ENCODE measurements around the gene SLC13A5. TPM values are rescaled to one million over a fixed set of nuclear protein-coding genes. Genes with fewer than 3 reads are reported as not detected.

The SLC13A5 gene
- total and polyA plus RNA-seq, 2 donors = 0.05 to 0.14 TPM

DNA sequence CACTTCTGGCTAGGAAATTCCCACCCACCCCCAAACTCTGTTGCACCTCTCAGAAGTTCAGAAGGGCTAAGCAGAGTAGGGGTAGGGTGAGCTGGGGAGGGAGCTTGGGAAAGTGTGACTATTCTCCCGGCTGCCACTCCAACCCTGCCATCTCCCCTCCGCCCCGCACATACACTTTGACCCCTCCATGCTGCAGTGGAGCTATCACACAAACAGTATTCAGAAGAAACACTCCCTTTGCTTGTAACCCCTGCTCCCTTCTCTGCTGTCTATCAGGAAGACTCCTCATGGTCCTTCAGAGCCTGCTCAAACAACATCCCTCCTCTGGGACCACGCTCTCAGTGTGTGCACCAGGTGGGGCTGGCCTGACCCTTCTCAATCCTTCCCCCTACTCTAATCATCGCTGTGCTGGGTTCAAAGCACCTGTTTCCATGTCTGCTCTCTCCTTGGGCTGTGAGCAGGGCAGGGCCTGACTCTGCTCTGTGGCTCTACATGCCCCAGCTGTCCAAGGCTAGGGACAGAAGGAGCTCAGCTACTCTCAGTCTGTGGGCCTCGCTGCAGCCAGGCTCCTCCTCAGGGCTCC is 8.6 kb downstream of the SLC13A5 start:
- Histone ChIP-seq H3K9me3 (ENCODE audit: control insufficient read depth in 2 of 2, insufficient read depth in 1 of 2, low read length in 1 of 2) (no peaks in the 10 kb centered on the region), H3K27ac (ENCODE audit: low read depth in 1 of 2, low read length in 1 of 2) (no peak overlapping the region), H3K36me3 (ENCODE audit: control insufficient read depth in 2 of 2, insufficient read depth in 2 of 2, low read length in 1 of 2) (no peaks in the 10 kb centered on the region), H3K27me3 (ENCODE audit: control insufficient read depth in 2 of 2, insufficient read depth in 1 of 2, low read length in 1 of 2) (peaks cover 0 to 17% of the 10 kb centered on the region in 2 donors), H3K4me3 (ENCODE audit: low read length in 2 of 2) (no peak overlapping the region), H3K4me1 (ENCODE audit: control insufficient read depth in 2 of 2, insufficient read depth in 2 of 2, low read length in 2 of 2) (no peaks in the 10 kb centered on the region)
- WGBS = 91% methylated on average over 6 of the region's 6 CpGs
- no peak for DNase-seq (ENCODE audit: low read depth in 6 of 9, low spot score in 9 of 9)

DNA sequence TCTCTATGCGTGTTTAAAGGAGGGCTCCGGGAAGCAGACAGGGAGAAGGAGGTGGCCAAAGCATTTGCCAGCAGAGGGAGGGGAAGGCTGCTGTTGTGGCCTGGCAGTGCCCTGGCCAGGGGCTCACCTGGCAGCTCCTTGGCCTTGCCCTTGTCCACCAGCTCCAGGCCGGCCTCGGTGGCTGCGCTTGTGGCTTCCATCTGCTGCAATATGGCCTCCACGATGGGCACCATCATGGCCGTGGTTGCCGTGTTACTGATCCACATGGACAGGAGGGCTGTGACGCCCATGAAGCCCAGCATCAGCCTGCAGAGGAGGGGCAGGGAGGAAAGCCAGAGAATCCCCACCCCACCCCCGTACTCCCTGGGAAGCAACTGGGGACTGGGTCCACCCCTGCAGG is 9.4 kb downstream of the SLC13A5 start:
- H3K36me3 ChIP-seq (ENCODE audit: control insufficient read depth in 2 of 2, insufficient read depth in 2 of 2, low read length in 1 of 2) = no peaks in the 10 kb centered on the region
- peaks cover 0 to 17% of the 10 kb centered on the region in 2 donors for H3K27me3 ChIP-seq (ENCODE audit: control insufficient read depth in 2 of 2, insufficient read depth in 1 of 2, low read length in 1 of 2)
- no peaks in the 10 kb centered on the region for H3K9me3 ChIP-seq (ENCODE audit: control insufficient read depth in 2 of 2, insufficient read depth in 1 of 2, low read length in 1 of 2)
- no peak for DNase-seq (ENCODE audit: low read depth in 6 of 9, low spot score in 9 of 9)
- WGBS = 95% methylated on average over 10 of the region's 10 CpGs
- no peaks in the 10 kb centered on the region for H3K4me1 ChIP-seq (ENCODE audit: control insufficient read depth in 2 of 2, insufficient read depth in 2 of 2, low read length in 2 of 2)
- no peak overlapping the region for H3K27ac ChIP-seq (ENCODE audit: low read depth in 1 of 2, low read length in 1 of 2)
- H3K4me3 ChIP-seq (ENCODE audit: low read length in 2 of 2) = no peak overlapping the region

DNA sequence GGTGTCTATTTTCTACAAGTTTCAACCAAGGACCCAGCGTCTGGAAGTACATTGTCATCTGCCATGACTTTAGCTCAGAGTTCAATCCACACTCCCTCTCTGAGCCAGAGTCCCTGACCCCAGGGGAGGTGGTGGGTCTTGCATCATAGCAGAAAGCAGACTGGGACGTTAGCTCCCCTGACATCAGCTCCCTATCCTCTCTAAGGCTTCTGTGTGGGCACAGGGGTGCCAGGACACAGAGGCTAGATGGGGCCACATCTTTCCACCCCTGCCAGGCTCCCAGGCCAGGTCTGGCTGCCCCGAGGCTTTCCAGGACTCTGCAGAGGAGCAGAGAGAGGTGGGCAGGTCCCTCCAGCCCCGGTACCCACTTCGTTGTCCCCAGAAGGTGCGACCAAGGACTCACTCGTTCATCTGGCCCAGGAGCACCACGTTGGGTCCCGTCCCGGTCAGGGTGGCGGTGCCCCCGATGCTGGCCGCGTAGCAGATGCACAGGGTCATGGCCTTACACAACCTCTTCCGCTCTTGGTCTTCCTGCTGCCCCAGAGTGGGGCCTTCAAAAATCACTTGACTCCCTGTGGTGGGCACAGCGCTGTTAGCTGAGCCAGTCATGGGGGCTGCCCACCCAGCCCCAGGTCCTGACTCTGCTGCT is 10.5 kb downstream of the SLC13A5 start:
- no peaks in the 10 kb centered on the region for H3K4me1 ChIP-seq (ENCODE audit: control insufficient read depth in 2 of 2, insufficient read depth in 2 of 2, low read length in 2 of 2)
- H3K9me3 ChIP-seq (ENCODE audit: control insufficient read depth in 2 of 2, insufficient read depth in 1 of 2, low read length in 1 of 2) = no peaks in the 10 kb centered on the region
- peaks cover 0 to 19% of the 10 kb centered on the region in 2 donors for H3K27me3 ChIP-seq (ENCODE audit: control insufficient read depth in 2 of 2, insufficient read depth in 1 of 2, low read length in 1 of 2)
- H3K4me3 ChIP-seq (ENCODE audit: low read length in 2 of 2) = no peak overlapping the region
- no peak for DNase-seq (ENCODE audit: low read depth in 6 of 9, low spot score in 9 of 9)
- H3K27ac ChIP-seq (ENCODE audit: low read depth in 1 of 2, low read length in 1 of 2) = no peak overlapping the region
- WGBS = 95% methylated on average over 16 of the region's 16 CpGs
- no peaks in the 10 kb centered on the region for H3K36me3 ChIP-seq (ENCODE audit: control insufficient read depth in 2 of 2, insufficient read depth in 2 of 2, low read length in 1 of 2)

DNA sequence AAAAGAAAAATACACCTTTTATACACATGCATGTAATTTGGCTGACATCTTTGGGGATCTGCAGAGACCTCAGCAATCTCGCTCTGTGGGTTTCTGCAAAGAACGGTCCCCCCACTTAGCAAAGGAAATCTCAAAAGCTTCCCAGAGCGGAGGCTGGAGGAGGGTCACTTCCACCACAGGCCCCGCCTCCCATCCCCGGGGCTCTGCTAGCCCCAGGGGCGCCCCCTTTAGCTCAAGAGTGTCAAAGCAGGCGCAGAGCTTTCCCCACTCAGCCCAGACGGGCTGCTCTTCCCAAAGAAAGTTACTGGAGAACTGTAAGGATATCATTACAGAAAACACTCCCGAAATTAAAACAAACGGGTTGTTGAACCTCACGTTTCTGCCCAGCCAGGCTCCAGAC is 11.4 kb downstream of the SLC13A5 start:
- WGBS = 16% methylated on average over 11 of the region's 11 CpGs

DNA sequence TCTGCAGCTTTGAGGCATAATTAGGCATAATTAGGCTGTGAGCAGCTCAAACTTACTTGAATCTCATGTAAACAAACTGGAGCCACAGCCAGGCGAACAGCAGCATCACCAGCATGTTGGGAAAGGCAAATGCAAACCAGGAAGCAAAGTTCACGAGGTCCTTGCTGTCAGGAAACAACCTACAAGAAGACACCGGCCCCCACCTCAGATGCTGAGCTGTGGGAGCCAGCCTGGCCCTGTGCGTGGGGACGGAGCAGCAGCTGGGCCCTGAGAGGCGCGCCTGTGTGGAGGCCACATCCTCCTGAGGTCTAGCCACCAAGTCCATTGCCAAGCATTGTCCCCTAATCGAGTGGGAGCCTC is 12.2 kb downstream of the SLC13A5 start:
- H3K9me3 ChIP-seq (ENCODE audit: control insufficient read depth in 2 of 2, insufficient read depth in 1 of 2, low read length in 1 of 2) = no peaks in the 10 kb centered on the region
- H3K27ac ChIP-seq (ENCODE audit: low read depth in 1 of 2, low read length in 1 of 2) = no peak overlapping the region
- H3K4me3 ChIP-seq (ENCODE audit: low read length in 2 of 2) = no peak overlapping the region
- no peaks in the 10 kb centered on the region for H3K36me3 ChIP-seq (ENCODE audit: control insufficient read depth in 2 of 2, insufficient read depth in 2 of 2, low read length in 1 of 2)
- DNase-seq (ENCODE audit: low read depth in 6 of 9, low spot score in 9 of 9) = no peak
- H3K4me1 ChIP-seq (ENCODE audit: control insufficient read depth in 2 of 2, insufficient read depth in 2 of 2, low read length in 2 of 2) = no peaks in the 10 kb centered on the region
- 89% methylated on average over 8 of the region's 8 CpGs for WGBS
- peaks cover 0 to 16% of the 10 kb centered on the region in 2 donors for H3K27me3 ChIP-seq (ENCODE audit: control insufficient read depth in 2 of 2, insufficient read depth in 1 of 2, low read length in 1 of 2)

More for the DNA sequence above, 11.4 kb downstream of the SLC13A5 start:
- Histone ChIP-seq H3K27me3 (ENCODE audit: control insufficient read depth in 2 of 2, insufficient read depth in 1 of 2, low read length in 1 of 2) (peaks cover 0 to 18% of the 10 kb centered on the region in 2 donors), H3K4me3 (ENCODE audit: low read length in 2 of 2) (no peak overlapping the region), H3K36me3 (ENCODE audit: control insufficient read depth in 2 of 2, insufficient read depth in 2 of 2, low read length in 1 of 2) (no peaks in the 10 kb centered on the region), H3K4me1 (ENCODE audit: control insufficient read depth in 2 of 2, insufficient read depth in 2 of 2, low read length in 2 of 2) (no peaks in the 10 kb centered on the region), H3K27ac (ENCODE audit: low read depth in 1 of 2, low read length in 1 of 2) (no peak overlapping the region), H3K9me3 (ENCODE audit: control insufficient read depth in 2 of 2, insufficient read depth in 1 of 2, low read length in 1 of 2) (no peaks in the 10 kb centered on the region)
- peak in 3 of 9 donors; percentile 2 to 31 (median 9) for DNase-seq (ENCODE audit: low read depth in 6 of 9, low spot score in 9 of 9)

DNA sequence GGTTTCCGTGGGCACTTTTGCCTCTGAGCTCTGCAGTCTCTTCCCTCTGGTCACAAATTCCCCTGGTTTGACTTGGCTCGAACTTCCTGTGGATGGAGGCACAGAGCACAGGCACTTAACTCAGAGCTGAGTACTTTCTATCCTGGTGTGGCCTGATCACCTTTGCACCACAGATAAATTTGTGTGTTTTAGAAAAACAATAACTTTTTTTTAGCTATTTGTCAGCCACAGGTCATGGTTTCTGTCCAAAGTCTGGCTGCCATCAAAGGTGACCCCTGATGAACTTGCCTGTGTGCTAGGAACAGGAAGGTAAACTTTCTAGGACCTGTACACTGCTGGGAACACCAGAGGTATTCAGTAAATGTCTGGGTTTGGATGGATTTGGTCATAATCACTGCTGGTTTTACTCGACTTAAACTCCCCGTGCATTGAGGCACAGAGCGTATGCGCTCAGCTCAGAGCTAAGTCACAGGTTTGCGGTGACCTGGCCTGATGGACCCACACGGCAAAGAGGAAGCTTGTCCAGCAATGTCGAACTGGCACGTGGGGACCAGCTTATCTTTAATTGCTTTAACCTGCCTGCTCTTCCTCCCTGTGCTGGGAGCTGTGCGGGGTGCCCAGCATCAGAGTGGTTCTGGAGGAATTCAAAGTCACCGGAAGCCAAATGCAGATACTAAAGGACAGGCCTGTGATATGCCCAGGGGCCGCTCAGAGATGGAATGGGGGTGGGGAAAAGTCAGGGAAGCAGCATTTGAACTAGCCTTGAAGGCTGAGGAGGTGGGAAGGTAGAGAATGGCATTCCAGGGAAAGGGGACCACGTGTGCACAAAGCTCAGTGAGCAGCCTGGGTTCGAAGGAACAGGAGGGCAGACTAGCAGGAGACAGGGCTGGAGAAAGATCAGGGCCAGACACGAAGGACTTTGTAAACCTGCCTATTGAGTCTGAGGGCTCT is 12.9 kb downstream of the SLC13A5 start:
- Histone ChIP-seq H3K27ac (ENCODE audit: low read depth in 1 of 2, low read length in 1 of 2) (no peak overlapping the region), H3K4me1 (ENCODE audit: control insufficient read depth in 2 of 2, insufficient read depth in 2 of 2, low read length in 2 of 2) (no peaks in the 10 kb centered on the region), H3K27me3 (ENCODE audit: control insufficient read depth in 2 of 2, insufficient read depth in 1 of 2, low read length in 1 of 2) (peaks cover 0 to 14% of the 10 kb centered on the region in 2 donors), H3K9me3 (ENCODE audit: control insufficient read depth in 2 of 2, insufficient read depth in 1 of 2, low read length in 1 of 2) (no peaks in the 10 kb centered on the region), H3K36me3 (ENCODE audit: control insufficient read depth in 2 of 2, insufficient read depth in 2 of 2, low read length in 1 of 2) (no peaks in the 10 kb centered on the region), H3K4me3 (ENCODE audit: low read length in 2 of 2) (no peak overlapping the region)
- WGBS = 94% methylated on average over 16 of the region's 16 CpGs
- DNase-seq (ENCODE audit: low read depth in 6 of 9, low spot score in 9 of 9) = no peak

DNA sequence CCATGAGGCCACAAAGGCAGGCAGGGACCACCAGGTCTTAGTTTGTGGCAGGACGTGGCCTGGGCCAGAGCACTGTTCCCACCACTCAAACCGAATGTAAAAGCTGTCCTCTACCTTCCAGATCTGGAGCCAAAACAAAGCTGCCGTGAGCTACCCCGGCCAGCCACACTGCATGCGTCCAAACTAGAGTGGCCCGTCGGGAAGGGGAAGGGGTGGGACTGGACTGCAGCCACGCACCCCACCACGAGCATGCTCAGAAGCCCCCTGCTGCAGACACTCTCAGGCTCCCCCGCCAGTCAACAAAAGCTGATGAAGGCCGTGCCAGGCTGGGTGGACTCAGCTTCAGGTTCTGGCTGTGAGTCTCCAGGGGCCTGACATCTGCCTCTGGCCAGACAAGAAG is 15.2 kb downstream of the SLC13A5 start:
- WGBS = 90% methylated on average over 11 of the region's 11 CpGs
- Histone ChIP-seq H3K27me3 (ENCODE audit: control insufficient read depth in 2 of 2, insufficient read depth in 1 of 2, low read length in 1 of 2) (peaks cover 0 to 14% of the 10 kb centered on the region in 2 donors), H3K27ac (ENCODE audit: low read depth in 1 of 2, low read length in 1 of 2) (no peak overlapping the region), H3K4me3 (ENCODE audit: low read length in 2 of 2) (no peak overlapping the region), H3K36me3 (ENCODE audit: control insufficient read depth in 2 of 2, insufficient read depth in 2 of 2, low read length in 1 of 2) (no peaks in the 10 kb centered on the region), H3K9me3 (ENCODE audit: control insufficient read depth in 2 of 2, insufficient read depth in 1 of 2, low read length in 1 of 2) (no peaks in the 10 kb centered on the region), H3K4me1 (ENCODE audit: control insufficient read depth in 2 of 2, insufficient read depth in 2 of 2, low read length in 2 of 2) (no peaks in the 10 kb centered on the region)
- no peak for DNase-seq (ENCODE audit: low read depth in 6 of 9, low spot score in 9 of 9)

DNA sequence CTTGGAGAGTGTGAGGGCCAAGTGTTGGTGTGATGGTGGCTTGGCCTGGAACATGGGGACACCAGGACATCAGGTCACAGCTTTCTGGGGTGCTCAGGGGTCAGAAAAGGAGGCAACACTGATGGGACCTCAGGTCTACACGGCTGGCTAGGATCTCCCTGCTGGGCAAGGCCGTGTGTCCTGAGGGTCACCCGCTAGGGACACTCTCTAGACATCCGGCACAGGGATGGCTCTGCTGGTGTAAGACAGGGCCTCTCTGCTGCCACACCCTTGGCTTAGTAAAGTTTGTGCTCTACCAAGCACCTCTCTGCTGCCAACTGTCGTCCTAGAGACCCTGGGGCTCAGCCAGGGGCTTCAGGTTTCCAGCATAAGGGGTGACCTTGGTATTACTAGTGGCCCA is 16.3 kb downstream of the SLC13A5 start:
- 94% methylated on average over 5 of the region's 5 CpGs for WGBS
- Histone ChIP-seq H3K9me3 (ENCODE audit: control insufficient read depth in 2 of 2, insufficient read depth in 1 of 2, low read length in 1 of 2) (no peaks in the 10 kb centered on the region), H3K4me1 (ENCODE audit: control insufficient read depth in 2 of 2, insufficient read depth in 2 of 2, low read length in 2 of 2) (no peaks in the 10 kb centered on the region), H3K4me3 (ENCODE audit: low read length in 2 of 2) (no peak overlapping the region), H3K36me3 (ENCODE audit: control insufficient read depth in 2 of 2, insufficient read depth in 2 of 2, low read length in 1 of 2) (no peaks in the 10 kb centered on the region), H3K27me3 (ENCODE audit: control insufficient read depth in 2 of 2, insufficient read depth in 1 of 2, low read length in 1 of 2) (peaks cover 0 to 11% of the 10 kb centered on the region in 2 donors), H3K27ac (ENCODE audit: low read depth in 1 of 2, low read length in 1 of 2) (no peak overlapping the region)
- DNase-seq (ENCODE audit: low read depth in 6 of 9, low spot score in 9 of 9) = no peak

DNA sequence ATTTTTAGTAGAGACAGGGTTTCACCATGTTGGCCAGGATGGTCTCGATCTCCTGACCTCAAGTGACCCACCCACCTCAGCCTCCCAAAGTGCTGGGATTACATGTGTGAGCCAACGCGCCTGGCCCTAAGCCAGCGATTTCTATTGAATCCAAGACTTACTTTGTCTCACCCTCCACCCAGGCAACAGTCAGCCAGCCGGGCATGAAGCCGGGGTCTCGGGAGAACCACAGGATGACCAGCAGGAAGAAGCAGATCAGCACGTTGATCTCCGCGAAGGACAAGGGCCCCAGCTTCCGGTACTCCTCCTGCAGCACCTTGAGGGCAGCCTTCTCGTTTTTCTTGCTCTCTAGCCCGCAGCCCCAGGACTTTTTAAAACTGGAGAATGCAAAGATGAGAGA is 17.6 kb downstream of the SLC13A5 start:
- no peaks in the 10 kb centered on the region for H3K9me3 ChIP-seq (ENCODE audit: control insufficient read depth in 2 of 2, insufficient read depth in 1 of 2, low read length in 1 of 2)
- whole genome bisulfite sequencing = 92% methylated on average over 13 of the region's 13 CpGs
- no peaks in the 10 kb centered on the region for H3K4me1 ChIP-seq (ENCODE audit: control insufficient read depth in 2 of 2, insufficient read depth in 2 of 2, low read length in 2 of 2)
- H3K27me3 ChIP-seq (ENCODE audit: control insufficient read depth in 2 of 2, insufficient read depth in 1 of 2, low read length in 1 of 2) = peaks cover 0 to 10% of the 10 kb centered on the region in 2 donors
- H3K27ac ChIP-seq (ENCODE audit: low read depth in 1 of 2, low read length in 1 of 2) = no peak overlapping the region
- H3K4me3 ChIP-seq (ENCODE audit: low read length in 2 of 2) = no peak overlapping the region
- DNase-seq (ENCODE audit: low read depth in 6 of 9, low spot score in 9 of 9) = no peak
- H3K36me3 ChIP-seq (ENCODE audit: control insufficient read depth in 2 of 2, insufficient read depth in 2 of 2, low read length in 1 of 2) = no peaks in the 10 kb centered on the region

Data from thymus (tissue), 11 donors.